ENCODE measurements around the gene VTI1A. TPM values are rescaled to one million over a fixed set of nuclear protein-coding genes. Genes with fewer than 3 reads are reported as not detected.

VTI1A gene
- total and polyA plus RNA-seq, 2 of the 13 experiments (the other 11 are each of a cell fraction or from before 2014, with no cell fraction given) = 11.7 to 32.7 TPM

GRCh38 chr10:112678581-112678980, 231.6 kb downstream of the VTI1A start (continued):
- TF ChIP-seq NFAT5 (CRISPR knock-in tag; IDR thresholded peaks at IDR 0.05) (no peak), REPIN1 (CRISPR knock-in tag; IDR thresholded peaks at IDR 0.05; ENCODE audit: borderline replicate concordance, low read depth) (no peak), ZBTB26 (CRISPR knock-in tag; IDR thresholded peaks at IDR 0.05; ENCODE audit: borderline replicate concordance) (no peak), DRAP1 (CRISPR knock-in tag; IDR thresholded peaks at IDR 0.05) (peak; percentile 56), ZBTB2 (CRISPR knock-in tag; IDR thresholded peaks at IDR 0.05; ENCODE audit: low read depth) (no peak), ATF1 (CRISPR knock-in tag; IDR thresholded peaks at IDR 0.05) (peak; percentile 39; the same call in 1 of the 2 replicates), ZNF674 (CRISPR knock-in tag; IDR thresholded peaks at IDR 0.05; ENCODE audit: low read depth) (no peak), ZNF839 (CRISPR knock-in tag; IDR thresholded peaks at IDR 0.05; ENCODE audit: borderline replicate concordance) (no peak), ZNF776 (CRISPR knock-in tag; IDR thresholded peaks at IDR 0.05) (no peak), ZNF576 (CRISPR knock-in tag; IDR thresholded peaks at IDR 0.05) (no peak), ZNF33A (CRISPR knock-in tag; IDR thresholded peaks at IDR 0.05; ENCODE audit: borderline replicate concordance) (no peak), ATF7-NPFF (CRISPR knock-in tag; IDR thresholded peaks at IDR 0.05; ENCODE audit: low read depth) (no peak), ZNF251 (CRISPR knock-in tag; IDR thresholded peaks at IDR 0.05) (no peak), GMEB2 (CRISPR knock-in tag; IDR thresholded peaks at IDR 0.05; ENCODE audit: low read depth) (no peak), ZNF644 (CRISPR knock-in tag; IDR thresholded peaks at IDR 0.05; ENCODE audit: low read depth) (peak; percentile 66; the same call in 1 of the 2 replicates), MTA3 (CRISPR knock-in tag; IDR thresholded peaks at IDR 0.05) (no peak), HMG20B (CRISPR knock-in tag; conservative IDR thresholded peaks at IDR 0.05) (peak; percentile 67; the same call in 1 of the 2 replicates), ZMAT5 (CRISPR knock-in tag; IDR thresholded peaks at IDR 0.05; ENCODE audit: borderline replicate concordance, low read depth) (no peak), RXRB (CRISPR knock-in tag; IDR thresholded peaks at IDR 0.05; ENCODE audit: borderline replicate concordance) (peak; percentile 87)

All from HepG2 (cell line).